Upper lobe of right lung (tissue), 1 donor: ENCODE results near the gene SPNS1. TPM values are rescaled to one million over a fixed set of nuclear protein-coding genes. Genes with fewer than 3 reads are reported as not detected.

Experiments used
- ATAC-seq: fragments of 200-7000 bp; cut with Tn5 transposase; one replicate; pipeline ENCODE4 v1.9.1; 2020; ENCODE audit warnings: mild to moderate bottlenecking, moderate library complexity
- DNase-seq: peaks from one replicate; pipeline ENCODE4 v3.0.0-alpha.2; 2020
- H3K27ac ChIP-seq: fragments of 200-600 bp; one replicate; pipeline ENCODE4 v1.8.0; 2022
- H3K27me3 ChIP-seq: fragments of 200-600 bp; one replicate; pipeline ENCODE4 v1.8.0; 2022; ENCODE audit warnings: mild to moderate bottlenecking
- H3K36me3 ChIP-seq: fragments of 200-600 bp; one replicate; pipeline ENCODE4 v1.8.0; 2022
- H3K4me1 ChIP-seq: fragments of 200-600 bp; one replicate; pipeline ENCODE4 v1.8.0; 2022
- H3K4me3 ChIP-seq: fragments of 200-600 bp; one replicate; pipeline ENCODE4 v1.8.0; 2022; ENCODE audit warnings: mild to moderate bottlenecking
- H3K9me3 ChIP-seq: fragments of 200-600 bp; one replicate; pipeline ENCODE4 v1.8.0; 2022
- CTCF ChIP-seq: fragments of 200-600 bp; IDR thresholded peaks from one replicate; pipeline ENCODE4 v1.8.0; 2022; ENCODE audit warnings: antibody characterized with exemption
- intact Hi-C: fragments of 100-400 bp; cut with DNase I; formaldehyde crosslinking; loops from one replicate; pipeline ENCODE4 v1.11.0; 2022
- total RNA-seq: library from RNA; stranded (reverse); fragmentation: NEBNext Ultra II Directional; extraction: Animal tissue kit (Norgen Biotek cat#: 25700); gene quantifications from one replicate; pipeline ENCODE4 v1.2.1, GENCODE V29; 2021
- donor health status: DM: no; HTN: yes; CAD: no; lungs with severe emphysema.

SPNS1 gene
- total RNA-seq, 1 donor from 2014 or later: 52.2 TPM

GRCh38 chr16:29007730-29008593, 33.4 kb downstream of the SPNS1 start:
- no peak for TF ChIP-seq CTCF
- intact Hi-C loops: no loop called here
- no peak for DNase-seq
- Histone ChIP-seq H3K4me3 (no peak overlapping the region), H3K27ac (no peak overlapping the region), H3K4me1 (peaks cover 2% of the 10 kb centered on the region), H3K27me3 (no peaks in the 10 kb centered on the region), H3K36me3 (no peaks in the 10 kb centered on the region), H3K9me3 (no peaks in the 10 kb centered on the region)
- ATAC-seq: peak; percentile 21

GRCh38 chr16:29009050-29009837, 34.7 kb downstream of the SPNS1 start:
- no peak for TF ChIP-seq CTCF
- H3K27ac ChIP-seq: no peak overlapping the region
- ATAC-seq: peak; percentile 27
- peaks cover 10% of the 10 kb centered on the region for H3K4me1 ChIP-seq
- no peaks in the 10 kb centered on the region for H3K9me3 ChIP-seq
- intact Hi-C loops: no loop called here
- H3K4me3 ChIP-seq: no peak overlapping the region
- no peaks in the 10 kb centered on the region for H3K27me3 ChIP-seq
- no peaks in the 10 kb centered on the region for H3K36me3 ChIP-seq
- no peak for DNase-seq

GRCh38 chr16:29009838-29010166, 35.2 kb downstream of the SPNS1 start:
- no peak for ATAC-seq
- Histone ChIP-seq H3K27me3 (no peaks in the 10 kb centered on the region), H3K36me3 (no peaks in the 10 kb centered on the region), H3K4me1 (peaks cover 10% of the 10 kb centered on the region), H3K4me3 (no peak overlapping the region), H3K9me3 (no peaks in the 10 kb centered on the region), H3K27ac (no peak overlapping the region)
- DNase-seq: no peak
- intact Hi-C loops: no loop called here
- TF ChIP-seq CTCF: no peak

- Histone ChIP-seq H3K27ac (no peak overlapping the region), H3K4me1 (peaks cover 10% of the 10 kb centered on the region), H3K27me3 (no peaks in the 10 kb centered on the region), H3K9me3 (no peaks in the 10 kb centered on the region), H3K4me3 (no peak overlapping the region), H3K36me3 (no peaks in the 10 kb centered on the region)
- no peak for TF ChIP-seq CTCF
- no peak for DNase-seq
- ATAC-seq: no peak
- intact Hi-C loops: no loop called here
Observed at GRCh38 chr16:29011112-29011511, 36.5 kb downstream of the SPNS1 start.

- Histone ChIP-seq H3K4me3 (no peak overlapping the region), H3K36me3 (no peaks in the 10 kb centered on the region), H3K27me3 (no peaks in the 10 kb centered on the region), H3K9me3 (no peaks in the 10 kb centered on the region), H3K27ac (no peak overlapping the region), H3K4me1 (peaks cover 10% of the 10 kb centered on the region)
- no peak for DNase-seq
- TF ChIP-seq CTCF: no peak
- no peak for ATAC-seq
- intact Hi-C loops: no loop called here
Observed at GRCh38 chr16:29011851-29012250, 37.3 kb downstream of the SPNS1 start.
